PC-9 (cell line): Measurements from ENCODE around the gene SCUBE2.

Source experiments
- CTCF ChIP-seq: fragments of 200-600 bp; sonication (generic); conservative IDR thresholded peaks from 2 replicates; pipeline ENCODE4 v1.6.1; 2017; ENCODE audit warnings: mixed run types, antibody characterized with exemption, mild to moderate bottlenecking, moderate library complexity
- EZH2 ChIP-seq: fragments of 200-600 bp; sonication (generic); IDR thresholded peaks from 2 replicates; pipeline ENCODE4 v1.8.0; 2017; ENCODE audit warnings: antibody characterized with exemption, low read depth

- TF ChIP-seq CTCF, result no peak
- TF ChIP-seq EZH2, result no peak
Observed at GRCh38 chr11:9118277-9118676, 26.9 kb upstream of the SCUBE2 start.
